HL-60/S4 treated with phorbol 12-myristate 13-acetate at 8.2 ng/mL for 4 days and 3 days (cell line): ENCODE results near the gene MEIS2.
"Not testable (repeated sequence)": the region's sequence is repeated elsewhere in the genome, so short reads cannot be mapped to it uniquely, and the experiment has no call there.

Experiments
- in situ Hi-C: fragments of 300-500 bp; cut with MboI; formaldehyde crosslinking; loops from 2 replicates; pipeline ENCODE4 v1.15.0; 2022; ENCODE audit warnings: low sequenced_read_pairs

The MEIS2 gene

DNA sequence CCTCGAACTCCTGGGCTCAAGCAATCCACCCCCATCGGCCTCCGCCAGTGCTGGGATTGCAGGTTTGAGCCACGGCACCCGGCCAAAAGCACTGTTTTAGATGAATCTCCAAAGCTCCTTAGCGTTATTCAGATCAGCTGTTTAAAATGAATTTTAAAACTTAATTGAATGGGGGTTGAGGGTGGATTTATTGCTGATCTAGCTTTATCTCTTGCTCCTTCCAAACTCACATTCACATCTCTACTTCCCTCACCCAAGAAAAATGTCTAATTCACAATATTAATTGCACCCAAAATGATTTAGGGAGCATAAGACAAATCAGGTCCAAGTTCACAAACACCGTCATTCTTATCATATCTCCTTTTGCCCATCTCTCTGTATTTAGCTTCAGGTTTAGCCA, 89.8 kb downstream of the MEIS2 start:
- in situ Hi-C loops, result no loop called here

DNA sequence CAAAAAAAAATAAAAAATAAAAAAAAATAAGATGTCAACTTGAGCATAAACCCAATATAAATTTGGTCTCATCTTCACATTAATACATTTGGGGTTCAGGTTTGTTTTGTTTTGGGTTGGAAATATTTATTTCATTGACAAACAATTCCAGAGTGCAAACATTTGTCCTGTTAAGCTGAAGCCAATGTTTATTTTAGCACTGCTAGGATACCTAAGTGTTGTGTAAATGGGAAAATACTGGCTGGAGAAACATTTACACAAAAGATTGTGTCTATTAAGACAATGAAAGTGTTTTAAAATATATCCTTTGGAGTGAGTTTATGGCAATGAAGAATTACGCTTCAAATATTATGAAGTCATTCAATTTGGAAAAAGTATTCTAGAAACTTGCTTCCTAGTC, 91.1 kb downstream of the MEIS2 start:
- in situ Hi-C loops, result no loop called here

DNA sequence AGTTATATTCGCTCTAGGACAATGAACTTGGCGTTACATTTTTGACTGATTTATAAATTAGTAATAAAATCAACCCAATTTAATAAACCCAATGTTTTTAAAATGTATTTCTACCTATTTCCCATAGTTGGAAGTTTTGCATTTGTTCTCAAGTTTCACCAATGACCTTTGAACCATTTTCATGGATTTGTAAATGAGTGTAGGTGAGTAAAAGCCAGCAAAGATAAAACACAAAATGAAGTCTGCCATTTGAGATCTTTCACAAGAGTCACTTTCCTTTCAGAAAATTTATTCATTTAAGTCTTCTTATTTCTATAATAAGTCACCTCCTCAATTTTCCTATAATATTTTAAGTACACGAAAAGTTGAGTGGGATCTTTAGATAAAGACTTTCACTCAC, 92.1 kb downstream of the MEIS2 start:
- in situ Hi-C loops, result no loop called here

DNA sequence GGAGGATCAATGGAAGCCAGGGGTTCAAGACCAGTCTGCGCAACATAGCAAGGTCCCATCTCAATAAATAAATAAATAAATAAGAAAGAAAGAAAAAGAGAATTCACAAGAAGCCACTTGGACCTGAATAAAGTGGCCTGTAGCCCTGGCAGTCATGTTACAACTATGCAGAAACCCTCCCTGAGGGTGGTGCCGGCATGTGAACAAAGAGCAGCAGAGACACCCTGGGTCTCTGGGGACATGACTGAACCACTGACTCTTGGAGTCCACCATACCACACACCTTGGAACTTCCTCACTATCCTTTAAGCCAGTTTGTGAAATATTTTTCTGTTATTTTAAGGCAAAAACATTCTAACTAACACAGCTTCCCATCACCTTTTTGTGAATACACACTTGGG, 93.0 kb downstream of the MEIS2 start:
- in situ Hi-C loops, result no loop called here

- in situ Hi-C loops, result no loop called here
Observed at GRCh38 chr15:37004981-37005735, 95.2 kb downstream of the MEIS2 start.

DNA sequence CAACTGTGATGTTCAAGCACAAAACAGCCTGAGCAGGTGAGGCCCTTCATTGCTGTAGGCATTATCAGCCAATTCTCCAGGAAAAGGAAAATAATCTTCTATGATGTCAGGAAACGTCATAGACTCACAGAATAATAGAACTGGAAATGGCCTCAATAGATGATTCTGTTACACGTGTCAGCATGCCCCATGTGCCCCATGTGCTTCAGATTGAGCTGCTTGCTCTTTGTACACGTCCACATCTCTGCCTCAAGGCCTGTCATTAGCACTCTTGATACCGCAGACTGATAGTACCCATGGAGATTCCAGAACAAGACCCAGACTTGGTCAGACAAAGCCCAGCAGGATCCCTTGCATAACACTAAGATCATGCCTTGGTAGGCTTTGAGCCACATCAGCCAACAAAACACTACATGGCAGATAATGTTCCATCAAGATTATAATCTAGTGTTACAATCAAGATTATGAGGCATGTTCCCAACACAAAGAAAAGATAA, 95.9 kb downstream of the MEIS2 start:
- in situ Hi-C loops, result no loop called here

DNA sequence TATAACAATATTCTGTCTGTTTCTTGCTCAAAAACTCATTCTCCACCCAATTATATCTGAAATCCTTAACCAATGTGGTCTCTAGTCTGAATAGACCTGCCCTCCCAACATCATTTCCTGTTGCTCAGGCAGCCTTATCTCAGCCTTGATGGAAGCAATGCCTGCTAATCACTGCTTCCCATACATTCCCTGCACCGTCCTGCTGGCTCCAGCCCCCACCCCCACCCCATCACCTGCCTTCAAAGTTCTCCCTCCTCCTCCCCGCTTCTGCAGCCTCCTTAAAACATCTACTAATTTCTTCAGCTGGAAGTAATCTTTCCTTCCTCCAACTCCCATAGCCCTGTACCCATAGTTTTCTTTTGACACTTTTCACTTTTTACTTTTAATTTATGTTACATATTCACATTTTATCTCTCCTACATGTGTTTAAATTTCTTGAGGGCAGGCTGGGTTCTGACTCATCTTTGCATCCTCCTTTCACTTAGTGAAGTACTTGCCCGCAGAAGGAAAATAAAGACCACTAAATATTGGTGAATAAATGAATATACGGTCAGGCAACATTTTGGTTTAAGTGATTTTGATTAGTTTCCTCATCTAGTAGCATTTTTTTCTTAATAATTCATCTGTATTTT, 98.2 kb downstream of the MEIS2 start:
- in situ Hi-C loops, result no loop called here

DNA sequence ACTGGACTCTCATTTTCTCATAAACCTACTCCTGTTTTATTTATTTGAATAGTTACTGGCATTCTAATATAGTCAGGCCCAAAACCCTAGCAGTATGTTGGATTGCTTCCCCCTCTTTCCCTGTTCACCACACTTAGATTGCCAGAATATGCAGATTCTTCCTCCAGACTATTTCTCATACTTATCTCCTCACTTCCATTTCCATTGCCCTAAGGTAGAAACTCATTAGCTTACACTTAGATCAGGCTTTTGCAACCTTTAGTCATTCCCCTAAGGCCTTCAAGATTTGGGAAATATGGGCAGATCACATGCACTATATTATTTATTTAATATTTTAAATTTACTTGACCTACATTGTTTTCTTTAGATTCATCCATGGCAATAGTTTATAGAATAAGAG, 98.9 kb downstream of the MEIS2 start:
- in situ Hi-C loops, result no loop called here

- in situ Hi-C loops, result no loop called here
Observed at GRCh38 chr15:36999778-37000177, 100.6 kb downstream of the MEIS2 start.

DNA sequence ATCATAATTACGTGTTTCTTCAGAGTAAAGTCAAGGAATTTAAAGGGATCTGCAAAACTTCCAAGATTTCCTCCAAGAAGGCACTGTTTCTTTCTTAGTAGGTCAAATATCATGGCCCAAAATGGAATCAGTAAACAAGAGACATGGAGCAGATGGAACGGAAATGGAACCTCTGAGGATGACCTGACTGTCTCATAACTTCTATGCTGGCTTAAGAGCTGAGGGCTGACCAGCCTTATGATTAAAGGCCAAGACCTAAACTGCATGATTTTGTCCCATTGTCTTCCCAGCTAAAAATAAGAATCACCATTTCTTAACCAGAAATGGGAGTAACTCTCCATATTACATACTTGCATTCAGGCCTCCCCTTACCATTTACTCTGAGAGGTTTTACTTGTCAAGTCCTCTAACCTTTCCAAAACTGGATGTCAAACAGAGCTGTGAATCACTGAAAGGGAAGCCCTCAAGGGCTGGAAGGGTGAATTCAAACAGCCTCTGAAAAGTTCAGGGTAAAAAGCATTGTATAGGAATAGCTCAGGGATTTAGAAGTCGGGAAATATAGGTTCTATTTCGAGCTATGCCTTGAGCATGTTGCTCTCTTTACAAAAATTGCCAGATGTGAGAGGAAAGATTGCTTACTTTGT, 103.7 kb downstream of the MEIS2 start:
- in situ Hi-C loops, result no loop called here

DNA sequence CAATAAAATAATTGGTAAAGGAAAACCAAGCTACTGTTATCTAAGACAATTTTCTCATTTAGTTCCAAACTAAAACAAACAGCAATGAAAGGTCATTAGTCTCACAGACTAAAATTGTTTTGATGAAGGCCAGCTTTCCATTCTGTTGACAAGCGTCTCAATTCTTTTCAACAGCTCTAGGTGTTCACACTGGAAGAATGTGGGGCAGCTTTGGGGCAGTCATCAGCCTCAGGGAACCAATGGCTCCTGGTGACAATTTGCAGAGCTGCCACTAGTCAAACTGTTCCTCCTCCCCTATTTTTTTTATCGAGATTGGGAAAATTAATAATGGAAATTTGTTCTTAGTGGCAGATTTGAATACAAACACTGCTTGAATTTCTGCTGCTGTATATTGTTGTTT, 104.2 kb downstream of the MEIS2 start:
- in situ Hi-C loops, result no loop called here

DNA sequence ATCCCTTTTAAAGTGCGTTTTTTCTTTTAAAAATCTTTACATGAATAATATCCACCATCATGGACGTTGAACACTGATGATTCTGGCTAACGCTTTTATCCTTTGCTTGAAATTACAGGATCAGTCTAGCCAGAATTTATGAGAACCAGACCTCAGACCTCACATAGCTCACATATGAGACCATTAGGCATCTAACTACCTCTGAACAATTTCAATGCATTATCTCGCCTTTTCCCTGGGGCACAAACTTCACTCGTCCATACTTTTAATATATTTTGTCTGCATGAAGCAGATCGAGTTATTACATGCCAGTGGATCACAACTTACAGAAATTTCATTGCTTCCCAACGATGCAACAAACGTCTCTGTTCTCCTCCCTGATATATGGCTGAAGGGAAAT, 105.6 kb downstream of the MEIS2 start:
- in situ Hi-C loops, result no loop called here

DNA sequence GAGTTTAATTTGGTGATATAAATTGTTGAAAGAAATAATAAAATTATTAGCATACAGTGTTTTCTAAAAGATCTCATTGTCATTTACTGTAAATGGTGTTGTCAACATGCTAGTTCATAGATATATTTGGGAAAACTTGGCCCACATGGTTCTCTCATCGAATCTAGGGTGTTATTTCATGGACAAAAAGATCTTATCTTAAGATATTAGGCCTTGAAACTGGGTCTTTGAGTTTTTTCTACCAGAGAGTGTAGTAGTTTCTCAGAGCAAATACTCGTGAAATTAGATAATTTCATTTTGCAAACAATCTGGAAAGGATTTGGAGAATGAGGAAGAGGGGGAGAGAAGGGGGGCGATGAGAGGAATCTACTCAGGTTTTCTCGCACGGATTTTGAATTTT, 107.9 kb downstream of the MEIS2 start:
- in situ Hi-C loops, result no loop called here

DNA sequence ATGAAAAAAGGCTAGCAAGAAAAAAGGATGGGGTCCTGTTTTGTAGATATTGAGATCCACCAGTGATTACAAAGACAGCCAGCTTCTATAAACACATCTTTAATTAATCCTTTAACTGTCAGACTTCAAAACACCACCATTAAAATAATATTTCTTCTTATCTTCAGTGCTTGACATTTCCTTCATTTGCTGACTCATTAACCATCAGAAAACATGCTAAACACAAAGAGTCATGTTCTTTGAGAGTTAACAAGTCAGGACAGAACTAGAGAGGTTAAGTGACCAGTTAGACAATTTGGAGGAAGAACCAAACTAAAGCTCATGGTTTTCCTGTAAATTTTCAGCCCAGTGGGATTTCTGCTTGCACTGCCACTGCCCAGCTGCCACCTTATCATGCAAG, 111.4 kb downstream of the MEIS2 start:
- in situ Hi-C loops, result no loop called here

DNA sequence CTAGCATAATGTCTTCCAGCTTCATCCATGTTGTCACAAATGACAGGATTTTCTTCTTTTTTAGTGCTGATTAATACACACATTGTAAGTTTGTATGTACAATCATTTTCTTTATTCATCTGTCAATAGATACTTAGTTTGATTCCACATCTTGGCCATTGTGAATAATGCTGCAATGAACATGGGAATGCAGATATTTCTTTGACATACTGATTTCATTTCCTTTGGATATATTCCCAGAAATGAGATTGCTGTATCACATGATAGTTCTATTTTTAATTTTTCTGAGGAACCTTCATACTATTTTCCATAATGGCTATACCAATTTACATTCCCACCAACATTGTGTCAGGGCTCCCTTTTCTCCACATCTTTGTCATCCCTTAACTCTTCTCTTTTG, 117.9 kb downstream of the MEIS2 start:
- in situ Hi-C loops, result no loop called here

DNA sequence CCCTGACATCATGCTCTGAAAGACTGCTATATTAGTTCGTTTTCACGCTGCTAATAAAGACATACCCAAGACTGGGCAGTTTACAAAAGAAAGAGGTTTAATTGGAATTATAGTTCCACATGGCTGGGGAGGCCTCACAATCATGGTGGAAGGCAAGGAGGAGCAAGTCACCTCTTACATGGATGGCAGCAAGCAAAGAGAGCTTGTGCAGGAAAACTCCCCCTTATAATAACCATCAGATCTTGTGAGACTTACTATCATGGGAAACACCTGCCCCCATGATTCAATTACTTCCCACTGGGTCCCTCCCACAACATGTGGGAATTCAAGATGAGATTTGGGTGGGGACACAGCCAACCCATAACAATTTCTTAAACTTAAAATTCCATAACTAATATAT, 120.1 kb downstream of the MEIS2 start:
- in situ Hi-C loops, result not testable (repeated sequence)

DNA sequence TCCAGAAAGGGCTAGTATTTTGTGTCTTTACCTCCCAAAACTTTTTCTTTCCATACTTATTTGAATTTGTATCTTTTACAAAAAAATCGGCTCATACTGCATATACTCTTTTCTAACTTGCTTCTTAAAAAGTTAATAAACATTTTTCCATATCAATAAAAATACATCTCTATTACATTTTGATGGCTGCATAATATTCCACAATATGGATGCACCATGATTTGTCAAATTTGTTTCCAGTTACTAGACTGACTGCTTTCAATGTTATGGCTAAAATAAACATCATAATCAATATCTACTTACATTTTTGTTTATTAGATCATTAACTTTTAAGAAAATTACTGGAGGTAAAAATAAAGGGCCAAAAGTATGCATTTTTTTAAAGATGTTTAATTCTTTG, 121.7 kb downstream of the MEIS2 start:
- in situ Hi-C loops, result no loop called here

GRCh38 chr15:36978126-36978525, 122.2 kb downstream of the MEIS2 start:
- in situ Hi-C loops, result no loop called here

DNA sequence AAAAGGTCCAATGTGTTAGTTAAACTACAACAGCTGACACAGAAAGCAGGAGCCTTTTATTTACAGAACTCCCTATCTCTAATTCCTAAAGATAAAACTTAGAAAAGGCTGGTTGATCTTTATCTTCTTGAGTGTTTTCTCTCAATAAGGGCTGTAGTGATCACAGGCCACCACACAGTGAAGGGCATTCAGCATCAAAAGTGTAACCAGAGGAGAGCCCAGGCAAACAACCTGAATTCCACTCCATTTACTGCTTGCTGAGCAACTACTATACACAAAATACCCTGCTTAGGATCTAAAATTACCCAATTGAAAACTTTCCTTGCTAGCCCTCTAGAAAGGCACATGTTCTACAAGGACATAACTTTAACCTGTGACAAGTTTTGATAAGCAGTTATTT, 122.7 kb downstream of the MEIS2 start:
- in situ Hi-C loops, result no loop called here

DNA sequence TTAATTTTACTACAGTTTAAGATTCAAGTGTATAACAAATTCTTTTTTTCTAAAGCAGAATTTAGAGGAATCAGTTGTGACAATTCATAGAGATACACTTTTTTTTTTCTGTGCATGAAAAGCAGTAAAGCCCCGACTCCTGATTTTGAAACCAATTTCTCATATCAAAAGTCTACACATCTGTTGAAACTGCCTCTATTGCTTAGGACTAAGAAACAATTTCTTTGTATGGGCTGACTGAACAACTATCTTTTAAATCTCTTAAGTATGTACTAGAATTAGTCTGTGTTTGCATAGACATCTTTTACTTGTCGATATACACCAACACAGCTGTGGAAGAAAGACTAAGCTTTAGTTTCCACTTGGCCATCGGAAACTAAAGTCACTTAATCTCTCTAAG, 127.6 kb downstream of the MEIS2 start:
- in situ Hi-C loops, result no loop called here

GRCh38 chr15:36970522-36970921, 129.8 kb downstream of the MEIS2 start:
- in situ Hi-C loops, result no loop called here

- in situ Hi-C loops, result no loop called here
Observed at GRCh38 chr15:36967929-36968328, 132.4 kb downstream of the MEIS2 start.
